Activated CD4-positive, alpha-beta T cell treated with anti-CD3 and anti-CD28 coated beads, Interleukin-2, amount 50 U/mL, for 24 hours (primary cell): ENCODE measurements around the gene KHDC4.
"Not testable (repeated sequence)": the region's sequence is repeated elsewhere in the genome, so short reads cannot be mapped to it uniquely, and the experiment has no call there.

Source experiments
- DNase-seq, 2 donors: peaks; one replicate each; pipeline ENCODE4 v3.0.0-alpha.2; 2020; ENCODE audit warnings: low read depth in 1 of 2, low spot score in 1 of 2

KHDC4 gene

DNA sequence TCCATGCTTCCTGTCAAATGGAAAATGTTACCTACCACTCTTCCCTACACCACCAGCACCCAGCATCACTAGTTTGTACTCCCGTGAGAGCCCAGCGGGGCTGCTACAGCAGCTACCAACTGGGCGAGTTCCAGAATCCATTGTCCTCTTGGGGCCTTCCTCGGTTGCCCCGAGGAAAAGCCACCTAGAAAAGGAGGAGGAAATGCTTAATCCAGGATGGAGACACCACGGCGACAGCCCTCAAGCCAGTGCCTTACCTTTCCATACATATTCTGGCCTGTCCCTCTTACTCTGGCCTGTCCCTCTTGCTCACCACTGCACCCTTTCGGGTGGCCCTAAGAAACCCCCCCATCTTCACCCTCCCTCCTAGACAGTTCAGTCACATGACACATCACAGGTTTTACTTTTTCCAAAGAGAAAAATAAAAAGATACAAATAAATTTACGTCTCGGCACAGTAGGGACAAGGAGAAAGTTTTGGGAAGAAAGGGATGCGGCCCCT is 23.5 kb downstream of the KHDC4 start:
- no peak for DNase-seq

DNA sequence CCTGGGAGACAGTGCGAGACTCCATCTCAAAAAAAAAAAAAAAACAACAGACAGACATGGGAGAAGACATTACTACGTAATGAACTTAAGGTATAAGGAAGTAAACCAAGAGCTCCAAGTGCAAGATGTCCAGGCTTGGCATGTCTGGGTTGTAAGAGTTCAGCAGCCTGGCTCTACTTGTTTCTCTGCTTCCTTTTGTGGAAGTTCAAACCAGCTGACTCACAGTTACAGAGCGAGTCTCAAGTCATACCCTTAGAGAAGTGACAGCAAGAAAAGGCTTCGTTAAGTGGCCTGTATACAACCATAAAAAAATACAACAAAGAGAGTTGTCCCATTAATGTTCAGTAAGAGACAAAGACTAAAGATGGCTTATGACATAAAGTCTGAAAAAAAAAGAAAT is 24.3 kb downstream of the KHDC4 start:
- no peak for DNase-seq

DNA sequence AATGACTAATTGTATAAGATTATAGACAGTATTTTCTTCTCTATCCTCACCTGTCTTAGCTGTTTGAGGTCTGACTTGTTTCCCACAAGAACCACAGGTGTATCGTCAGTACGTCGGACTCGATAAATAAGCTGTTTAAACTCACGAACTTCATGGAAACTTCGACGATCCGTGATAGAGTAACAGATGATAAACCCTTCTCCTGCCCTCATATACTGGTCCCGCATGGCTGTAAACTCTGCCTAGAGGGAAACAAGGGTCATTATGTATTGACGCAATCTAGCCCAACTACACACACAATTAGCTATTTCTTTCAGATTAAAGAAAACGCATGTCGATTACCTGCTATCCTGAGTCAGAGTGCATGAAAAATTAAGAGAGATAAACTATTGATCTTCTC is 30.0 kb downstream of the KHDC4 start:
- DNase-seq, result no peak

DNA sequence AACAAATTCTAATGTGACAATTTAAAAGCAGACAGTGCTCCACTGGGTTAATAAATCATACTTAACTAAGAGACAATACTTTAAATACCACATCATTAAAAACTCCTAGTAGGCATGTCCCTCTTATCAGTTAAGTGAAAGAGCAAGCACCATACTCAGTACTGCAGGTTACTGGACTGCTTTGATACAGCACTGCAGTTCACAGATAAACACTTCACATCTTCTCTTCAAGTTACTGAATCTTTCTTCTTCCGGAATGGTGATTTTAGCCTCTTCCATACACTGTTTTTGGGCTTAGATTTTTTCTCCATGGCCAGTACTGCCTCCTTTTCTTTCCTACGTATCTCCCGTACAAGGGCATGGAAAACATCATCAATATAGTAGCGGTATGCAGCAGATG is 34.1 kb downstream of the KHDC4 start:
- DNase-seq, result no peak

DNA sequence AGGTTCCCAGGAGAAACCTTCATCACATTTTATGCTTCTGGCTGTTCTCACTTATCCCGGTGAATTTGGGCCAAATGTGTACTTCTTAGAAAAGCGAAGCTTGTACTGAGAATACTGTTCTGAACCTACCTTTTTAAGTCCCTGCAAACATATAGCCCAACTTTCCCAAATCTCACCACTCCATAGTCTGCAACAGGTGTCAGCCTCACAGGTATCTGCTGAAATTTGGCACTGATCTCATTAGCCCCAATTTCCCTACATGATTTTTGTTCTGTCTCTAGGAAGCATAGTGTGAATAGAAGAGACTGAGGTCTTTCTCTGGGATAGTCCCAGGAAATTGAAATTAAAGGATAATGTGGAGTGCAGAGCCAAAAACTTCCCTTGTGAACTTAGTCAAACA is 34.5 kb downstream of the KHDC4 start:
- DNase-seq, result no peak

DNA sequence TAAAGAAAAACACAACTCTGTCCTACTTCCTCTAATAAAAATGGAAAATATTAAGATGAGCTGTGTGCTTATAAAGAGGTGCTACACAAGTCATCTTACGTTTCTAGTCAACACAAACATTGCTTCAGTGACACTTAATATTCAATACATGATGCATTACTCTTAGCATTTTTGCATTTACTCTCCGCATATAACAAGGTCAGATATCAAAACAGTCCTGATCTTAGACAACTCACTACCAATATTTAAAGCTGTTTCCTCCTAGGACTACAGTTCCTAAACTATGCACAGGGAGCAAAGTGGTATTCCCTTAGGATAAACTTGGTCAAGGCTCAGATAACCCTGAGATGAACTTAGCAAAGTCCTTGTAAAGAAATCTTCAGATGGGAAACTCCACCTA is 35.3 kb downstream of the KHDC4 start:
- DNase-seq, result no peak

DNA sequence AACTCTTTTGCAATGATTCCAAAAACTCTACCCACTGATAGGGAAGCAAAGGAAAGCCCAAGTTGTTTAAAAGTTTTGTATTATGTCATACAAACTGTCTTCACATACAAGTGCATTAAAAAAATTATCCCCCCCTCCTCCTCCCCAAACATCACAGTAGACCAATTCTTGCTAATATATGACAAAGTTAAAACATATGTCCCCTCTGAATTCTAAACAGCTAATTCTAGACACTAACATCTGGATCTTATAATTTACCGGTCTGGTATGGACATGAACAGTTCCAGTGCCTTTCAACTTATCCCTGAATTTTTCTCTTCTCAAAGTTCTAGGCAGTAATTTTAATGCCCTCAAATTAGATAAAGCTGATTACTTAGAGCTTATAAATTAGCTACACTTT is 36.5 kb downstream of the KHDC4 start:
- DNase-seq, result no peak

DNA sequence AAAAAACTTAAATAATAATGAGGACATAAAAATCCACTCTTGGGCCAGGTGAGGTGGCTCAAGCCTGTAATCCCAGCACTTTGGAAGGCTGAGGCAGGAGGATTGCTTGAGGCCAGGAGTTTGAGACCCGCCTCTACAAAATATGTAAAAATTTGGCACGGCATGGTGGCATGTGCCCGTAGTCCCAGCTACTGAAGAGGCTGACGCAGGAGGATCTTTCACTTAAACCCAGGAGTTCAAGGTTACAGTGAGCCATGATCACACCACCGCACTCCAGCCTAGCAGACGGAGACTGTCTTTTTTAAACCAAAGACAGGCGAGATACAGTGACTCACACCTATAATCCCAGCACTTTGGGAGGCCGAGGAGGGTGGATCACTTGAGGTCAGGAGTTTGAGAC is 37.7 kb downstream of the KHDC4 start:
- not testable (repeated sequence) for DNase-seq

DNA sequence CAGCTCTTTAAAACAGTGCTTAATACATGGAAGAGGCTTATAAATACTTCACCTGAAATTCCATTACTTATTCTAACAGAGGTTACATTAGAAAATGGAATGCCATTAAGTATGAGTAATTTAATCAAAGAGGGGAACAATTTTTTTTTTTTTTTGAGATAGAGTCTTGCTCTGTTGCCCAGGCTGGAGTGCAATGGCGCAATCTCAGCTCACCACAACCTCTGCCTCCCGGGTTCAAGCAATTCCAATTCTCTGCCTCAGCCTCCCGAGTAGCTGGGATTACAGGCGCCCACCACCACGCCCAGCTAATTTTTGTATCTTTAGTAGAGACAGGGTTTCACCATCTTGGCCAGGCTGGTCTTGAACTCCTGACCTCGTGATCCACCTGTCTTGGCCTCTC is 38.6 kb downstream of the KHDC4 start:
- DNase-seq, result not testable (repeated sequence)

DNA sequence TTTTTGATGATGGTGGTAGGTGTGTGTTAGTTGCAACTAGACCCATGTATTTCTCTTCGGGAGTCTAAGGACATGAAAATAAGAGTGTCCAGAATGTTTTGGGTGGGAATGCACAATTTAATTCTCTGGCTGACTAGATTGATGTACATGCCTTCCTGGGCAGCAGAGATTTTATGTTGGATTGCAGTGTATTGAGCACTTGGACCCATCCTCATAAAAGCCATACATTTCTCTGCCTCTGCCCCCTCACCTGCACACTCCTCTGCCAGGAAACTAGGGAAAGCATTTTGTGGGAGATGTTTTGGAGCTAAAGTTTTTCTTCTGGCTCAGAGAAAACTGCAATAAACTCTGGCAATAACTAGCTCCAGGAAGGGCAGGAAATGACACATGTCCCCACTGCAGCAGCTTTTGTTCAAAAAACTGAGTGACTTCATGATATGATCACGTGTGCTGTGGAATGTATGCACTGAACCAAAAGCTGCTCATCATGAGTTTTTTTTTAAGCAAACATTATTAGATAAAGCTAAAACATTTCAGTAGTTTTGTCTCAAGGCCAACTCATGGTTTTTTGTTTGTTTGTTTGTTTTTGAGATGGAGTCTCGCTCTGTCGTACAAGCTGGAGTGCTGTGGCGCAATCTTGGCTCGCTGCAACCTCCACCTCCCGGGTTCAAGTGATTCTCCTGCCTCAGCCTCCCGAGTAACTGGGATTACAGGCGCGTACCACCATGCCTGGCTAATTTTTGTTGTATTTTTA is 40.6 kb downstream of the KHDC4 start:
- DNase-seq, result no peak

DNA sequence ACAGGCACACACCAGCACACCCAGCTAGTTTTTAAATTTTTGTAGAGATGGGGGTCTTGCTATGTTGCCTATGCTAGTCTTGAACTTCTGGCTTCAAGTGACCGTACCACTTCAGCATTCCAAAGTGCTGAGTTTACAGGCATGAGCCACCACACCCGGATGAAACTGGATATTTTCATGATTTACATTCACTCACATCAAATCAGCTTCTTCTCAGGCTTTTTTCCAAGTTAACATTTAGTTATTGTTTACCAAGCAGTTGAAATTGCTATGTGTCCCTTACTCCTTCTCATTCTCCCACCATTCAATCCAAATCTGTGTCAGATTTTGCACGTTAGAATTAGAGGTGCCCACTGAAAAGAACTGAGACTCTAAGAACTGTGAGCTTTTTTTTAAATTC is 41.4 kb downstream of the KHDC4 start:
- DNase-seq, result no peak

DNA sequence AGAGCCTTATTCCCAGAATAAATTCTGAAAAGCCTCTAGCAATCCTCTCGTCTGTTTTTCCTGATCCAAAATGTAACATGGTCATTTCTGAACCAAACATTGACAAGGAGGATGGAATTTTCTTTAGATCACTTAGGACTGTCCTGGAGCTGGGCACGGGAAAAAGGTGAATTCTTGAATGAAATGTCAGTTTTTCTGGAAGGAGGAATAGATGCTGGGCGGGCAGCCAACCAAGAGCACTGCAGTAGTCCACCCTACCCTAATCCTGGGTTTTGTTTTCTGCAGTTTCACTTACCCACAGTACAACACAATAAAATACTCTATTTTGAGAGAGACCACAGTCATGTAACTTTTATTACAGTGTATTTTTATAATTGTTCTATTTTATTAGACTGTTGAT is 44.0 kb downstream of the KHDC4 start:
- DNase-seq, result no peak

DNA sequence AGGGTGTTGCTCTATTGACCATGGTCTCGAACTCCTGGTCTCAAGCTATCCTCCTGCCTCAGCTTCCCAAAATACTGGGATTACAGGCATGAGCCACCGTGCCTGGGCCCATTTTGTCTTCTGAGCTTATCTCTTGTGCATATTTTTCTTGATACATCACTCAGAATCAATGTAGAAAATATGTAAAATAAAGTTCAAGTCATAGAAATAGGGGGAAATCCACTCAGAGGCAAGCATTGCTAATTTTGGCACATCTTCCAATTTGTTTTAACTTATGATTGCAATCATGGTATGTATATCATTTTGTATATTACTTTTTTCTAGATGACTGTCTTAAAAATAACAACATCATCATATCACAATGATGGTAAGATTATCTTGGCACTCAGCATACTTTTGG is 44.6 kb downstream of the KHDC4 start:
- DNase-seq, result no peak

DNA sequence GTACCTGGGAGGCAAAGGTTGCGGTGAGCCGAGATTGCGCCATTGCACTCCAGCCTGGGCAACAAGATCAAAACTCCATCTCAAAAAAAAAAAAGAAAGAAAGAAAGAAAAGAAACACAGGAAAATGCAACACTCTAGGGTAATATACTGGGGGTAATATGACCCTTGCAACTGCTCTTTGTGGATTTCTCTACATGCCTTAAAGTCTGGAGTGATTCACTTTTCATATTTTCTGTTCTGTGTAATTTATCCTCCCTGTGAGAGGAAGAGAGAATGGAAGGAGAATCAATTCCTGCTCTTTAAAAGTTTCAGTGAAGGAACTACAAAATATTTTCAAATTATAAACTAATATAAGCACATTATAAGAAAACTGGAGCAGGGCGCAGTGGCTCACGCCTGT is 45.7 kb downstream of the KHDC4 start:
- DNase-seq, result no peak

DNA sequence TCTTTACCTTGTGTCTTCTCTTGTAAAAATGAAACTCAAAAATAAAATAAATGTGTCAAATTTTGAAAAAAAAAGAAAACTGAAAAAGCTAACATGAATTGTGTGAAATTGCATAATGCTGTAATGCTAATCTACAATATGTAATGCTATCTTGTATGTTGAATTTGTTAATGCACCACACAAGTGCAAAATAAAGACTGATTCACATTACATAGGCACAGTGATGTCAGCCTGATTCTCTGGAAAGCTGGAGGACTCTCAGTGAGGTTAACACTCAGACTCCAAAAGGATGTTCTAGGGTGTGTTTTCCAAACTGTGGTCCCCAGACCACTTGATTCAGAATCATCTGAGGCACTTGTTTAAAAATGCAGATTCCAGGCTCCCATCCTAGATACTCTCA is 49.2 kb downstream of the KHDC4 start:
- no peak for DNase-seq

DNA sequence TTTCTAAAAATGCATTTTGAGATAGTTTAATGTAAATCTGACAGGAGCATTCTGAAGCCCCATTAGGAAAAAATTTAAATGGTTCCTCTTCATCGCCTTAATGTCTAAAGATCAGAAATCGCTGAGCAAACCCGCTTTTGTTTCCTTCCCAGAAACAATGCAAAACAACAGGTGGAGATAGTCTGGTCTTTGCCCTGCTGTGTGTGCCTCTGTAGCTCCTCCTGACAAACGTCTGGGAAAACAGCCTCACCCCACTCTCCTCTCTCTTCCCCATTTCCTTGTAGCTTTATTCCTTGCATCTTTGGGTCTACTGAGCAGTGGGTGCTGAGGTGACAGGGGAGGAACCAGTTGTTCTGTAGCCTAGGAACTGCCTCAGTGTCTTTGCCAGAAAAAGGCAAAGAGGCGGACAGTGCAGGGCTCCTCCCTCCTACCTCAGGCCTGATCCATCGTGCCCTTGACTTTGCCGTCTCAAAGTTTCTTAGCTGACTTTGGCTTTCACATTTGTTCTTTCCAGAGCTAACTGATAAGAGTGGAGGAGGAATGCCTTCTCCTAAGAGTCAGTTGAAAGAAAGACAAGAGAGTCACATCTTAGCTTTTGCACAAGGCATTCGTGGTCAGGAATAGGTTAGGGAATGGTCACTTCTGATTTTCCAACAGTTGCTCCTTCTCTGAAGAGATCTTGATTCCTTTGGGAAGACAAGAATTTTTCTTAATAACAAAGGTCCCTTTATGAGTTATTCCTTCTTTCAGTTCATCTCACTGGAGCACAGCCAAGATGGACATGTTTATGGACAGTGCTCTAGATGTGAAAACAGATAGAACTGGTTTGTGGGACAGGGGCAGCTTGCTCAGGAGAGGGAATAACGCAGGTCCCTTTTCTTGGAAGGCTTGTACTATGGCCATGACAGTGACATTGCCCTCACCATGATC is 49.9 kb downstream of the KHDC4 start:
- no peak for DNase-seq

DNA sequence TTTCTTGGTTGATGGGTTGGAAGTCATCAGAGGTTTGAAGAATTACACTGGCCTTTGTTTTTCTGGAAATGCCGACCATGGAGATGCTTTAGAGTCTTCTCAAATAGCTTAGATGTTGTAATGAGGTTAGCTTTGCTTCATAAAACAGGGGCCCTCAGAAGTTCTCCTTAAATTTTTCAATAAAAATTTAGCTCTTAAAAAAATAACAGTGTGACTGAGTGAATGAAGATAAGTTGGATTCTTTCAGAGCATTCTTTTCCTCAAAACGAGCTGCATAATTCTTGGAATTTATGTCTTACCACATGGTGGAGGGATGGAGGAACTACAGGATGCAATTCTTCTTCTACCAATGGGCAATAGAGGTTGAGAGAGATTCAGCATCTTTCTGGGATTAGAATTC is 51.4 kb downstream of the KHDC4 start:
- DNase-seq, result no peak

DNA sequence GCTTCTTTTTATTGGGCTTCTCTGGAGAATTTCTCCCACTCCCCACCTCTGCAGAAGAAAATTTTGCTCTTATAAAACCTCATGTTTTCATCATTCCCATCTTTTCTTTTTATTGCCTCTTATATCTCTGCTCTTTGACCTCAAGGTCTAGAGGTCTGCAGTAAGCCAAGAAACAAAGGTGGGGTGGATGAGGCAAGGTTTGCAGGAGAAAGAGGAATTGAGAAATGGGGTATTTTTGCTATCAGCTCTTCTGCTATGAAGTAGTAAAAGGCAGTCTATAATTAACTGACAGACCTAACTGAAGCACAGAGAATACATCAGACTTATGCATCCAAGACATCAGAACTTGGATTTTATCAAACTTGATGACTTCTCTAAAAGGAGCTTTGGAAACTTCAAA is 52.0 kb downstream of the KHDC4 start:
- no peak for DNase-seq

DNA sequence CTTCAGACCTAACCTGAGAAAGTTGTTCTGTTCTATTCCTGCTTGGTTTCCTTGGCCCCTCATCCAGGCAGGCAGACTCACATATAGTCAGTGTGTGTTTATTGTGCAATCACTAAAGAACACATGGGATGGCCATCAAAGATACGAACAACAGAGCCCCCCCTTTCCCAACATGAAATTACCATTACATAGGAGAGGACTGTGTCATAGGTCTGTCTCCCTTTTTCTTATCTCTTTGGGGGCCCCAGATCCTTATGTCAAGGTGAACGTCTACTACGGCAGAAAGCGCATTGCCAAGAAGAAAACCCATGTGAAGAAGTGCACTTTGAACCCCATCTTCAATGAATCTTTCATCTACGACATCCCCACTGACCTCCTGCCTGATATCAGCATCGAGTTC is 53.3 kb downstream of the KHDC4 start:
- no peak for DNase-seq

DNA sequence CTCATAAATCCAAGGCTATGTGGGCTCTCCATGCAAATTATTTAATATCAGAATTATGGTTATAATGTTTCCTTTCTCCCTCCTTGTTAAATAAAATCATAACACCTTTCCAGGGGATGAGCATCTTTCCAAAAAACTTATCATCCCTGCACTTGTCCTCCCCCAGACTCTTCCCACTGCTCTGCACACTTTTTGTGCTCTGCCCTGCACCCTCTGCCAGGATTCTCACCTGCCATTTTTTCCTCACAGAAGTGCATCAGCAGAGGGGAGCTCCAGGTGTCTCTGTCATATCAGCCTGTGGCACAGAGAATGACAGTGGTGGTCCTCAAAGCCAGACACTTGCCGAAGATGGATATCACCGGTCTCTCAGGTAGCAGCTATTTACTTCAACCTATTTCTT is 54.0 kb downstream of the KHDC4 start:
- DNase-seq, result no peak

DNA sequence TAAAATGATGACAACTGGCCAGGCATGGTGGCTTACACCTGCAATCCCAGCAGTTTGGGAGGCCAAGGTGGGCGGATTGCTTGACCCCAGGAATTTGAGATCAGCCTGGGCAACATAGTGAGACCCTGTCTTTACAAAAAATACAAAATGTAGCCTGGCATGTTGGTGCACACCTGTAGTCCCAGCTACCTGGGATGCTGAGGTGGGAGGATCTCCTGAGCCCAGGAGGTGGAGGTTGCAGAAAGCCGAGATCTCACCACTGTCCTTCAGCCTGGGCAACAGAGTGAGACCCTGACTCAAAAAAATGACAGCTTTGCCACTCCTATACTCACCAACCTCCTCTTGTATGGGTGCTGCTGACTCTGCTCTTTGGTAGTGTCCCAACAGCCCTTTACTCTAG is 56.3 kb downstream of the KHDC4 start:
- DNase-seq, result no peak

DNA sequence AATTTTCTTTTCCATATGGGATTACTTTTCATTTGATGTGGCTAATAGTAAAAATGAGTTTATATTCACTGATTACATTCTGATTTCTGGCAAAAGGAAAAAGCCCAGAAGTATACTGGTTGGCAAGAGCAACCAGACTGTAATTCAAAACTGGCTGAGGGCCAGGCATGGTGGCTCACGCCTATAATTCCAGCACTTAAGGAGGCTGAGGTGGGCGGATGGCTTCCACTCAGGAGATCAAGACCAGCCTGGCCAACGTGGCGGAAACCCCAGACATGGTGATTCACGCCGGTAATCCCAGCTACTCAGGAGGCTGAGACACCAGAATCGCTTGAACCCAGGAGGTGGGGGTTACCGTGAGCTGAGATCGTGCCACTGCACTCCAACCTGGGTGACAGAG is 60.4 kb downstream of the KHDC4 start:
- DNase-seq, result no peak
